HepG2 (cell line): ENCODE measurements around the gene TTC28. TPM values are rescaled to one million over a fixed set of nuclear protein-coding genes. Genes with fewer than 3 reads are reported as not detected.

ENCODE experiments used
- ATAC-seq: fragments of 200-7000 bp; cut with Tn5 transposase; 3 replicates; pipeline ENCODE4 v1.9.1; 2020; ENCODE audit warnings: mild to moderate bottlenecking, moderate library complexity
- BruUV-seq: library from RNA; stranded (reverse); fragments of 400-500 nt; replicated peaks from 2 replicates; lab custom pipeline; 2021; lab: Mats Ljungman, UMichigan
- CTCF ChIA-PET: fragments of 300-600 bp; formaldehyde crosslinking; extraction: SDS; loops from one replicate; lab custom pipeline; 2021; ENCODE audit warnings: low total read pairs, inconsistent platforms, low intra/inter-chr PET ratio; lab: Yijun Ruan, JAX
- POLR2A ChIA-PET: fragments of 350-600 bp; sonication (Branson Sonifier 250); formaldehyde crosslinking; loops from one replicate; lab custom pipeline; 2020; ENCODE audit warnings: antibody characterized with exemption, inconsistent platforms; lab: Yijun Ruan, JAX
- DNase-seq: peaks from one replicate; pipeline ENCODE4 v3.0.0-alpha.2; 2015; ENCODE audit warnings: low spot score
- FAIRE-seq: peaks from 3 replicates; lab custom pipeline; 2011; peaks lifted over from hg19 to GRCh38; lab: Jason Lieb, UNC
- H2AFZ ChIP-seq: one replicate; pipeline ENCODE4 v1.6.1; 2011; ENCODE audit warnings: low read length, inconsistent platforms
- H3K27ac ChIP-seq: fragments of 300-600 bp; 3 replicates; pipeline ENCODE4 v1.8.0; 2011; ENCODE audit warnings: mixed run types, mild to moderate bottlenecking, mixed read lengths, low read length, inconsistent platforms; ENCODE audit not compliant: insufficient read depth; ENCODE audit errors: extremely low read length
- H3K27me3 ChIP-seq, 2 experiments: fragments of 200-600 bp in 1 of 2; 2 replicates in 1 of 2; 3 replicates in 1 of 2; pipeline versions ENCODE4 v1.6.0 to v1.8.0; 2011; ENCODE audit warnings: low read length in 2 of 2, mild to moderate bottlenecking in 2 of 2, moderate library complexity in 2 of 2, inconsistent platforms in 1 of 2; ENCODE audit not compliant: insufficient read depth in 2 of 2, control insufficient read depth in 1 of 2
- H3K36me3 ChIP-seq, 2 experiments: fragments of 200-600 bp in 1 of 2; replicated peaks in 1 of 2; 2 replicates in 1 of 2; 3 replicates in 1 of 2; pipeline versions ENCODE4 v1.5.1 to v1.8.0; 2011; ENCODE audit warnings: low read length in 2 of 2, inconsistent platforms in 1 of 2; ENCODE audit not compliant: insufficient read depth in 2 of 2, control insufficient read depth in 1 of 2
- H3K4me1 ChIP-seq: 2 replicates; pipeline ENCODE4 v1.5.1; 2012; ENCODE audit warnings: low read length, inconsistent platforms; ENCODE audit not compliant: insufficient read depth
- H3K4me2 ChIP-seq: 2 replicates; pipeline ENCODE4 v1.6.0; 2011; ENCODE audit warnings: low read depth, low read length, inconsistent platforms
- H3K4me3 ChIP-seq, 3 experiments: fragments of 200-600 bp in 1 of 3; sonication (generic), shearing (Covaris generic) in 1 of 3; replicated peaks in 1 of 3; 2 replicates each; pipeline ENCODE4 v1.5.1; 2011 to 2016; ENCODE audit warnings: low read length in 3 of 3, inconsistent platforms in 2 of 3, low read depth in 2 of 3, mild to moderate bottlenecking in 2 of 3, control low read depth in 1 of 3, mixed read lengths in 1 of 3; ENCODE audit not compliant: insufficient read depth in 1 of 3
- H3K79me2 ChIP-seq: one replicate; pipeline ENCODE4 v1.6.1; 2011; ENCODE audit warnings: low read length, inconsistent platforms; ENCODE audit not compliant: insufficient read depth
- H3K9ac ChIP-seq: 2 replicates; pipeline ENCODE4 v1.6.0; 2011; ENCODE audit warnings: mild to moderate bottlenecking, low read depth, low read length, inconsistent platforms; ENCODE audit not compliant: insufficient read depth
- H3K9me3 ChIP-seq: 2 replicates; pipeline ENCODE4 v1.5.1; 2012; ENCODE audit warnings: mild to moderate bottlenecking, low read length
- H4K20me1 ChIP-seq: 2 replicates; pipeline ENCODE4 v1.6.0; 2011; ENCODE audit warnings: inconsistent platforms, mild to moderate bottlenecking, low read length, moderate library complexity; ENCODE audit not compliant: insufficient read depth
- NR2C2 ChIP-seq: sonication (generic); formaldehyde crosslinking; IDR thresholded peaks from 2 replicates; pipeline ENCODE4 v1.4.0; 2020; ENCODE audit warnings: missing genetic modification reagents, mild to moderate bottlenecking, moderate library complexity, borderline replicate concordance
- PHF8 ChIP-seq: sonication (generic); formaldehyde crosslinking; IDR thresholded peaks from 2 replicates; pipeline ENCODE4 v1.5.0; 2020; ENCODE audit warnings: missing genetic modification reagents
- STAG1 ChIP-seq: sonication (generic); formaldehyde crosslinking; IDR thresholded peaks from 2 replicates; pipeline ENCODE4 v1.4.0; 2020; ENCODE audit warnings: missing genetic modification reagents
- ZFP36L2 ChIP-seq: sonication (generic); formaldehyde crosslinking; IDR thresholded peaks from 2 replicates; pipeline ENCODE4 v1.4.0; 2020; ENCODE audit warnings: missing genetic modification reagents
- ZNF160 ChIP-seq: sonication (generic); formaldehyde crosslinking; IDR thresholded peaks from 2 replicates; pipeline ENCODE4 v1.8.0; 2022; ENCODE audit warnings: mild to moderate bottlenecking, inconsistent platforms, missing genetic modification reagents
- ZNF513 ChIP-seq: sonication (generic); formaldehyde crosslinking; conservative IDR thresholded peaks from 2 replicates; pipeline ENCODE4 v1.5.0; 2020; ENCODE audit warnings: missing genetic modification reagents
- WGBS: methylation state at CpG from one replicate; pipeline ENCODE4 v1.1.6; 2017; ENCODE audit warnings: low lambda C conversion rate; 5-methylcytosine and 5-hydroxymethylcytosine counted together
- in situ Hi-C: cut with HindIII; loops from 2 replicates; pipeline ENCODE4 v1.10.0; 2017; ENCODE audit warnings: low pct_unique_long_range_greater_than_20kb; ENCODE audit not compliant: extremely low pct_ligation_motif_present
- intact Hi-C: fragments of 100-400 bp; cut with micrococcal nuclease; formaldehyde crosslinking; loops from one replicate; pipeline ENCODE4 v1.10.0; 2022; ENCODE audit not compliant: unreplicated experiment
- polyA plus RNA-seq, 8 experiments: library from polyadenylated mRNA; depleted of rRNA in 3 of 8; stranded (reverse) in 7 of 8; unstranded in 1 of 8; fragments of >200 nt; fragmentation: Illumina TruSeq in 4 of 8; extraction: Trizol in 4 of 8; gene quantifications; 2 replicates each; pipeline versions ENCODE4 v1.2.1 to v1.2.3, GENCODE V29; 2011 to 2016; ENCODE audit warnings: low read depth in 4 of 8, missing spikeins in 1 of 8, mixed read lengths in 1 of 8; ENCODE audit not compliant: insufficient read depth in 1 of 8
- total RNA-seq, 5 experiments: library from RNA; depleted of rRNA; stranded (reverse); fragments of >200 nt; fragmentation: Illumina TruSeq; extraction: Trizol; gene quantifications; 2 replicates each; pipeline ENCODE4 v1.2.3, GENCODE V29; 2016; ENCODE audit warnings: low read depth in 1 of 5

The TTC28 gene
- total and polyA plus RNA-seq, 2 of the 13 experiments (the other 11 are each of a cell fraction or from before 2014, with no cell fraction given): 4.2 to 13.1 TPM

GRCh38 chr22:27937453-27937852, 742.2 kb downstream of the TTC28 start:
- no TSS peak for BruUV-seq
- 86% methylated on average over 2 of the region's 2 CpGs for WGBS
- no peaks in the 10 kb centered on the region for H3K79me2 ChIP-seq
- TF ChIP-seq NR2C2 (CRISPR knock-in tag): no peak
- 0 out of 2 replicates have a peak, but pooled peaks have one; percentile 13 for TF ChIP-seq STAG1
- H3K36me3 ChIP-seq: 0 out of 5 replicates have a peak, but pooled peaks cover 0 to 2% of the 10 kb centered on the region in 2 experiments
- H3K9ac ChIP-seq: no peak overlapping the region
- no peaks in the 10 kb centered on the region for H4K20me1 ChIP-seq
- no peak for FAIRE-seq
- peak; percentile 21 for DNase-seq
- ChIA-PET CTCF (interaction anchor here (1.2 to 1.4 kb wide), 2 partner anchors 51 to 57 kb away, joined by 7 to 8 read pairs; no protein-coding TSS in a partner anchor), POLR2A (no interaction called here)
- intact Hi-C loops: loop anchor here (1.0 kb wide), 1 partner anchor 57 kb away; no protein-coding TSS in a partner anchor
- no peaks in the 10 kb centered on the region for H3K9me3 ChIP-seq
- no peaks in the 10 kb centered on the region for H3K4me1 ChIP-seq
- H3K4me3 ChIP-seq: no peak overlapping the region
- no peaks in the 10 kb centered on the region for H3K27me3 ChIP-seq
- H3K4me2 ChIP-seq: no peak overlapping the region
- H2AFZ ChIP-seq: no peak overlapping the region
- peak; percentile 78 for ATAC-seq
- H3K27ac ChIP-seq: no peak overlapping the region
- in situ Hi-C loops: no loop called here

GRCh38 chr22:27935897-27936296, 743.7 kb downstream of the TTC28 start:
- no peak overlapping the region for H3K4me2 ChIP-seq
- no peaks in the 10 kb centered on the region for H3K79me2 ChIP-seq
- H2AFZ ChIP-seq: no peak overlapping the region
- no TSS peak for BruUV-seq
- no peak for DNase-seq
- H3K27me3 ChIP-seq: no peaks in the 10 kb centered on the region
- intact Hi-C loops (no loop called here), in situ Hi-C loops (no loop called here)
- H3K4me3 ChIP-seq: no peak overlapping the region
- POLR2A ChIA-PET: no interaction called here
- no peaks in the 10 kb centered on the region for H3K4me1 ChIP-seq
- ATAC-seq: no peak
- TF ChIP-seq ZFP36L2 (CRISPR knock-in tag) (no peak), ZNF513 (CRISPR knock-in tag) (no peak), ZNF160 (CRISPR knock-in tag) (no peak), PHF8 (CRISPR knock-in tag) (no peak)
- 100% methylated on average over 1 of the region's 1 CpG for WGBS
- CTCF ChIA-PET: no interaction called here
- H3K9me3 ChIP-seq: no peaks in the 10 kb centered on the region
- H4K20me1 ChIP-seq: no peaks in the 10 kb centered on the region
- no peaks in the 10 kb centered on the region for H3K36me3 ChIP-seq
- no peak overlapping the region for H3K9ac ChIP-seq
- no peak for FAIRE-seq
- H3K27ac ChIP-seq: no peak overlapping the region
